Right lobe of liver (tissue), 6 donors: ENCODE measurements around the gene SCAPER. TPM values are rescaled to one million over a fixed set of nuclear protein-coding genes. Genes with fewer than 3 reads are reported as not detected.

Source experiments
- ATAC-seq, 4 donors: fragments of 200-7000 bp; cut with Tn5 transposase; one replicate each; pipeline ENCODE4 v1.9.1; 2020; ENCODE audit warnings: mild to moderate bottlenecking in 4 of 4, moderate library complexity in 4 of 4
- DNase-seq, 3 donors: peaks; one replicate each; pipeline ENCODE4 v3.0.0-alpha.2; 2020
- H3K27ac ChIP-seq, 3 donors: fragments of 200-600 bp; one replicate each; pipeline ENCODE4 v1.8.0; 2022
- H3K27me3 ChIP-seq, 2 donors: fragments of 200-600 bp; one replicate each; pipeline ENCODE4 v1.8.0; 2022
- H3K36me3 ChIP-seq, 4 donors: fragments of 200-600 bp; sonication (generic) in 1 of 4; one replicate each; pipeline versions ENCODE4 v1.5.1 to v1.8.0; 2017 to 2022; ENCODE audit warnings: control low read depth in 1 of 4
- H3K4me1 ChIP-seq, 4 donors: fragments of 200-600 bp; sonication (generic) in 1 of 4; one replicate each; pipeline versions ENCODE4 v1.5.1 to v1.8.0; 2017 to 2022; ENCODE audit warnings: control low read depth in 1 of 4
- H3K4me3 ChIP-seq, 3 donors: fragments of 200-600 bp; one replicate each; pipeline ENCODE4 v1.8.0; 2022
- H3K9me3 ChIP-seq, 4 donors: fragments of 200-600 bp; sonication (generic) in 1 of 4; one replicate each; pipeline versions ENCODE4 v1.5.1 to v1.8.0; 2017 to 2022; ENCODE audit warnings: control low read depth in 1 of 4
- POLR2A ChIP-seq: fragments of 450-650 bp; IDR thresholded peaks from one replicate; pipeline ENCODE4 v1.6.1; 2017; ENCODE audit warnings: antibody characterized with exemption, mild to moderate bottlenecking
- WGBS: methylation state at CpG from one replicate; pipeline ENCODE4 v1.1.6; 2018; ENCODE audit warnings: low coverage, low lambda C conversion rate; ENCODE audit not compliant: insufficient coverage; ENCODE audit errors: missing lambda C conversion rate; 5-methylcytosine and 5-hydroxymethylcytosine counted together
- intact Hi-C, 2 donors: fragments of 100-400 bp; cut with DNase I; formaldehyde crosslinking; loops; one replicate each; pipeline versions ENCODE4 v1.11.2 to v1.14.1; 2022
- total RNA-seq, 6 experiments: library from RNA; depleted of rRNA in 2 of 6; stranded (reverse); fragments of >200 nt in 2 of 6; fragmentation: NEBNext Ultra II Directional in 3 of 6; extraction: Animal tissue kit (Norgen Biotek cat#: 25700) in 3 of 6; gene quantifications; one replicate each; pipeline versions ENCODE4 v1.1.0 to v1.2.4, GENCODE V29; 2016 to 2023
- TF ChIP-seq, protein P1 (sequence below), 4 donors: fragments of 200-600 bp in 3 of 4; fragments of 450-650 bp in 1 of 4; IDR thresholded peaks; one replicate each; pipeline versions ENCODE4 v1.5.1 to v1.8.0; 2016 to 2022; ENCODE audit warnings: antibody characterized with exemption in 4 of 4, mild to moderate bottlenecking in 2 of 4
- donor health status: DM: no; HTN: yes; CAD: no.
- donor health status: DM: no; HTN: no; CAD: no.
- donor health status: DM: no; HTN: no; CAD: no.
- donor health status: DM: no; HTN: yes; CAD: no.
- donor health status: DM: no; HTN: yes; CAD: no.

Gene SCAPER
- total RNA-seq, 6 experiments from 2014 or later, result 6.7 to 17.3 (median 10.4) TPM

GRCh38 chr15:76928201-76928600, 23.1 kb upstream of the SCAPER start:
- WGBS, result 93% methylated on average over 3 of the region's 3 CpGs
- H3K4me3 ChIP-seq, result no peak overlapping the region
- TF ChIP-seq, protein P1, sequence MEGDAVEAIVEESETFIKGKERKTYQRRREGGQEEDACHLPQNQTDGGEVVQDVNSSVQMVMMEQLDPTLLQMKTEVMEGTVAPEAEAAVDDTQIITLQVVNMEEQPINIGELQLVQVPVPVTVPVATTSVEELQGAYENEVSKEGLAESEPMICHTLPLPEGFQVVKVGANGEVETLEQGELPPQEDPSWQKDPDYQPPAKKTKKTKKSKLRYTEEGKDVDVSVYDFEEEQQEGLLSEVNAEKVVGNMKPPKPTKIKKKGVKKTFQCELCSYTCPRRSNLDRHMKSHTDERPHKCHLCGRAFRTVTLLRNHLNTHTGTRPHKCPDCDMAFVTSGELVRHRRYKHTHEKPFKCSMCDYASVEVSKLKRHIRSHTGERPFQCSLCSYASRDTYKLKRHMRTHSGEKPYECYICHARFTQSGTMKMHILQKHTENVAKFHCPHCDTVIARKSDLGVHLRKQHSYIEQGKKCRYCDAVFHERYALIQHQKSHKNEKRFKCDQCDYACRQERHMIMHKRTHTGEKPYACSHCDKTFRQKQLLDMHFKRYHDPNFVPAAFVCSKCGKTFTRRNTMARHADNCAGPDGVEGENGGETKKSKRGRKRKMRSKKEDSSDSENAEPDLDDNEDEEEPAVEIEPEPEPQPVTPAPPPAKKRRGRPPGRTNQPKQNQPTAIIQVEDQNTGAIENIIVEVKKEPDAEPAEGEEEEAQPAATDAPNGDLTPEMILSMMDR (IDR thresholded peaks at IDR 0.05), result no peak
- TF ChIP-seq POLR2A, result no peak
- DNase-seq, result no peak
- no peaks in the 10 kb centered on the region for H3K27me3 ChIP-seq
- no peaks in the 10 kb centered on the region for H3K36me3 ChIP-seq
- peaks cover 0 to 10% (median 0%) of the 10 kb centered on the region in 4 donors for H3K4me1 ChIP-seq
- ATAC-seq, result no peak
- no peaks in the 10 kb centered on the region for H3K9me3 ChIP-seq
- no peak overlapping the region for H3K27ac ChIP-seq
- intact Hi-C loops, result no loop called here

DNA sequence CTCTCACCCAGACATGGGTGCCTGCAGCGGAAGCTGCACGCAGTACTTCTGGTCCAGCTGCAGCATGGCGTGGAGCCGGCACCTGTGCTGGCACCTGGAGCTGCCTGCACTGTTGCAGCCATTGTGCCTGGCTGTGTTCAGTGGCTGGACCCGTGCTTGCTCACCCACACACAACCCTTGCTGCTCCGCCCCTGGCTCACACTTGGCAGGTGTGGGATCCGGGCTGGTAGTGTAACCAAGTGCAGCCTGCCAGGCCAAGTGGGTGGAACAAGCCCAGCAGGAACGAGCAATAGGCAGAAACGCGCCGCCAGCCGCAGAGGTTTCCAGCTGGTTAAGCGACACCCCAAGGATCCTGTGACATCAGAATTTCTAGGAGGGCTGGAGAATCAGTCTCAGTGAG, 11.2 kb upstream of the SCAPER start:
- no peaks in the 10 kb centered on the region for H3K4me1 ChIP-seq
- H3K27me3 ChIP-seq, result no peaks in the 10 kb centered on the region
- TF ChIP-seq, protein P1 (IDR thresholded peaks at IDR 0.05), result no peak
- TF ChIP-seq POLR2A, result no peak
- H3K4me3 ChIP-seq, result no peak overlapping the region
- no peaks in the 10 kb centered on the region for H3K9me3 ChIP-seq
- DNase-seq, result no peak
- H3K27ac ChIP-seq, result no peak overlapping the region
- H3K36me3 ChIP-seq, result no peaks in the 10 kb centered on the region
- no CpG with 5 or more reads among the region's 13 CpGs for WGBS
- no peak for ATAC-seq
- intact Hi-C loops, result no loop called here

GRCh38 chr15:76913737-76914136, 8.6 kb upstream of the SCAPER start:
- Histone ChIP-seq H3K27me3 (no peaks in the 10 kb centered on the region), H3K27ac (no peak overlapping the region), H3K4me3 (no peak overlapping the region), H3K36me3 (no peaks in the 10 kb centered on the region), H3K4me1 (no peaks in the 10 kb centered on the region), H3K9me3 (no peaks in the 10 kb centered on the region)
- TF ChIP-seq, protein P1 (IDR thresholded peaks at IDR 0.05), result no peak
- TF ChIP-seq POLR2A, result no peak
- ATAC-seq, result no peak
- intact Hi-C loops, result no loop called here
- 87% methylated on average over 2 of the region's 2 CpGs for WGBS
- no peak for DNase-seq

DNA sequence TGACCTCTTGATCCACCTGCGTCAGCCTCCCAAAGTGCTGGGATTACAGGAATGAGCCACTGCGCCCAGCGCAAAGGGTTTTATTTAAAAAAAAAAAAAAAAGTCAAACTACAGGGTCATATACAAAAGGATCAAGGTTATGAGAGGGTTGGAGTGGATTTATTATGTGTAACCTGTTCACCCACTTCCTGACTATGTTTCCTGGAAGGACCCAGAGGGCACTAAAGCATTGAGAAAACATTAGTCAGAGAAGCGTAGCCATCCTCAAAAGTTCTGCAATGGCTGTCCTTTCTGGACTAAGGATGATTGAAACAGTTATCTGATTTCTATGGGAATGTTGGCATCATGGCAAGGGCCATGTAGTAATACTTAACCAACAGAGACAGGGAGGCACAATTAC, 7.3 kb upstream of the SCAPER start:
- Histone ChIP-seq H3K27me3 (no peaks in the 10 kb centered on the region), H3K4me1 (no peaks in the 10 kb centered on the region), H3K9me3 (no peaks in the 10 kb centered on the region), H3K36me3 (no peaks in the 10 kb centered on the region), H3K4me3 (no peak overlapping the region), H3K27ac (no peak overlapping the region)
- ATAC-seq, result no peak
- DNase-seq, result no peak
- TF ChIP-seq, protein P1 (IDR thresholded peaks at IDR 0.05), result no peak
- no peak for TF ChIP-seq POLR2A
- WGBS, result 84% methylated on average over 4 of the region's 4 CpGs
- intact Hi-C loops, result no loop called here

DNA sequence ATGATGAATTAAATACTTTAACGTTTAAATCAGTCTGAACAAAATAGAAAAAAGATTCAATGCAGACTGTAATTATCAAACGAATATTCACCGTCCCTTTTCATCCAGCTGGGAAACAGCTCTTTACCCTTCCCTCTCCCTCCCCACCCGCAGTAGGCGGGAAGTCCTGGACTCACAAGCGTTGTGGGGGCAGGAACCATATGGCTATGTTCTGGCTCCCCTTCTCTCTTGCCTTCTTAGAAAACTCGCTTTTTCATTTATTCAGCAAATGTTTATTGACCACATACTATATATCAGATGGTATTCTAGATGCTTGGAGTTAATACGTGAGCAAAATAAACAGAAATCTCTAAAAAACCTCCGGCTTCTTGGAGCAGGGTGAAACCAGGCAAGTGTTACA, 715 bp upstream of the SCAPER start:
- peak overlapping the region; percentile 85 to 93 (median 90) for H3K27ac ChIP-seq
- ATAC-seq (peak in 2 of 4 donors; percentile 2 to 8), DNase-seq (no peak)
- H3K9me3 ChIP-seq, result no peaks in the 10 kb centered on the region
- peak overlapping the region; percentile 76 to 82 (median 78) for H3K4me3 ChIP-seq
- 37% methylated on average over 9 of the region's 9 CpGs for WGBS
- intact Hi-C loops, result no loop called here
- H3K36me3 ChIP-seq, result no peaks in the 10 kb centered on the region
- peaks cover 0 to 20% (median 11%) of the 10 kb centered on the region in 4 donors for H3K4me1 ChIP-seq
- H3K27me3 ChIP-seq, result no peaks in the 10 kb centered on the region
- TF ChIP-seq POLR2A, result no peak
- TF ChIP-seq, protein P1 (IDR thresholded peaks at IDR 0.05), result no peak
